Kidney (tissue), 22 donors: ENCODE results near the gene DPPA3. TPM values are rescaled to one million over a fixed set of nuclear protein-coding genes. Genes with fewer than 3 reads are reported as not detected.
A peak's percentile ranks its signal among the peaks of the same experiment; 100 is the strongest.

Experiments
- DNase-seq, 5 donors: peaks; one replicate each; pipeline ENCODE4 v3.0.0-alpha.2; 2013 to 2020
- FAIRE-seq: peaks from 2 replicates; lab custom pipeline; 2012; peaks lifted over from hg19 to GRCh38; lab: Jason Lieb, UNC
- H3K27ac ChIP-seq, 2 donors: one replicate each; pipeline ENCODE4 v1.7.0; 2013; ENCODE audit warnings: low read depth in 2 of 2, low read length in 2 of 2, inconsistent platforms in 1 of 2
- H3K27me3 ChIP-seq: one replicate; pipeline ENCODE4 v1.7.1; 2013; ENCODE audit warnings: low read length, inconsistent platforms; ENCODE audit not compliant: control insufficient read depth, insufficient read depth
- H3K36me3 ChIP-seq, 3 donors: one replicate each; pipeline versions ENCODE4 v1.7.0 to v1.7.1; 2013; ENCODE audit warnings: low read length in 3 of 3, control low read depth in 1 of 3, inconsistent platforms in 1 of 3; ENCODE audit not compliant: insufficient read depth in 3 of 3, control insufficient read depth in 2 of 3
- H3K4me1 ChIP-seq, 3 donors: one replicate each; pipeline versions ENCODE4 v1.7.0 to v1.7.1; 2013; ENCODE audit warnings: low read length in 3 of 3, inconsistent platforms in 1 of 3, low read depth in 1 of 3; ENCODE audit not compliant: control insufficient read depth in 2 of 3, insufficient read depth in 2 of 3
- H3K4me3 ChIP-seq, 3 donors: one replicate each; pipeline versions ENCODE4 v1.7.0 to v1.8.1; 2013; ENCODE audit warnings: low read length in 3 of 3, control low read depth in 1 of 3, inconsistent platforms in 1 of 3
- H3K9ac ChIP-seq, 3 donors: one replicate each; pipeline versions ENCODE4 v1.7.0 to v1.7.1; 2013; ENCODE audit warnings: low read length in 3 of 3, control low read depth in 1 of 3, inconsistent platforms in 1 of 3
- H3K9me3 ChIP-seq, 3 donors: one replicate each; pipeline versions ENCODE4 v1.7.0 to v1.7.1; 2013; ENCODE audit warnings: low read length in 3 of 3, control low read depth in 1 of 3, inconsistent platforms in 1 of 3; ENCODE audit not compliant: control insufficient read depth in 2 of 3, insufficient read depth in 1 of 3
- CTCF ChIP-seq: IDR thresholded peaks from 3 replicates; pipeline ENCODE4 v1.5.1; 2012; ENCODE audit warnings: mild to moderate bottlenecking, moderate library complexity, borderline replicate concordance; ENCODE audit not compliant: insufficient read depth; ENCODE audit errors: extremely low read depth
- intact Hi-C: fragments of 100-400 bp; cut with DNase I; formaldehyde crosslinking; loops from one replicate; pipeline ENCODE4 v1.11.1; 2022
- long read RNA-seq, 10 donors: library from polyadenylated mRNA in 1 of 10; unstranded in 1 of 10; transcript quantifications; one replicate each; pipeline ENCODE4 v2.0.0 and lab custom pipeline, GENCODE V29; 2021 to 2026
- polyA plus RNA-seq: library from polyadenylated mRNA; stranded (reverse); fragments of 350-450 nt; fragmentation: Illumina TruSeq; extraction: RNeasy Lipid Tissue Mini Kit (QIAGEN cat#74804); gene quantifications from one replicate; pipeline ENCODE4 v1.2.3, GENCODE V29; 2014; ENCODE audit warnings: low read depth, low replicate concordance; ENCODE audit not compliant: insufficient read depth
- total RNA-seq: library from RNA; stranded (reverse); fragmentation: NEBNext Ultra II Directional; extraction: Animal tissue kit (Norgen Biotek cat#: 25700); gene quantifications from one replicate; pipeline ENCODE4 v1.2.1, GENCODE V29; 2021
- donor health status: control.
- donor health status: control.
- donor health status: control.
- donor health status: control.
- donor health status: control.
- donor health status: DM: yes; HTN: yes; CAD: no.
- donor health status: Normal renal cell carcinoma (clear cell type).

DPPA3 gene
- total RNA-seq (not detected), polyA plus RNA-seq (not detected)
- long read RNA-seq, donor 1: 0 reads
- long read RNA-seq, donor 2: 0 reads
- long read RNA-seq, donor 3: 0 reads
- long read RNA-seq, donor 4: 0 reads
- long read RNA-seq, donor 5: 0 reads
- long read RNA-seq, donor 6: 0 reads
- long read RNA-seq, donor 7: 0 reads
- long read RNA-seq, donor 8: 0 reads
- long read RNA-seq, donor 9: 0 reads
- long read RNA-seq, donor 10: 0 reads

GRCh38 chr12:7711133-7711532, at the start of gene DPPA3:
TSS of gene DPPA3 (plus strand) at chr12:7711433. CDS start at chr12:7711571, 138 bp downstream.
- Histone ChIP-seq H3K4me3 (no peak within 1 kb of the TSS), H3K27me3 (no peaks in the 10 kb centered on the region), H3K27ac (no peak within 1 kb of the TSS), H3K9me3 (no peaks in the 10 kb centered on the region), H3K9ac (no peak within 1 kb of the TSS), H3K36me3 (no peaks in the 10 kb centered on the region), H3K4me1 (no peaks in the 10 kb centered on the region)
- no peak for DNase-seq
- intact Hi-C loops: no loop called here
- no peak for TF ChIP-seq CTCF
- no peak for FAIRE-seq

- Histone ChIP-seq H3K4me1 (no peaks in the 10 kb centered on the region), H3K4me3 (no peak overlapping the region), H3K9me3 (no peaks in the 10 kb centered on the region), H3K27ac (no peak overlapping the region), H3K27me3 (no peaks in the 10 kb centered on the region), H3K9ac (no peak overlapping the region), H3K36me3 (no peaks in the 10 kb centered on the region)
- no peak for TF ChIP-seq CTCF
- DNase-seq: no peak
- intact Hi-C loops: no loop called here
- no peak for FAIRE-seq
Measured at GRCh38 chr12:7661741-7662140, 49.5 kb upstream of the DPPA3 start.

GRCh38 chr12:7666595-7666994, 44.6 kb upstream of the DPPA3 start:
- FAIRE-seq (no peak), DNase-seq (peak in 1 of 5 donors; percentile 21)
- no peak overlapping the region for H3K4me3 ChIP-seq
- H3K9me3 ChIP-seq: no peaks in the 10 kb centered on the region
- no peaks in the 10 kb centered on the region for H3K27me3 ChIP-seq
- no peak for TF ChIP-seq CTCF
- intact Hi-C loops: no loop called here
- no peaks in the 10 kb centered on the region for H3K4me1 ChIP-seq
- no peak overlapping the region for H3K9ac ChIP-seq
- no peak overlapping the region for H3K27ac ChIP-seq
- no peaks in the 10 kb centered on the region for H3K36me3 ChIP-seq

- Histone ChIP-seq H3K27ac (no peak overlapping the region), H3K27me3 (no peaks in the 10 kb centered on the region), H3K4me1 (no peaks in the 10 kb centered on the region), H3K9ac (no peak overlapping the region), H3K36me3 (no peaks in the 10 kb centered on the region), H3K9me3 (no peaks in the 10 kb centered on the region), H3K4me3 (no peak overlapping the region)
- DNase-seq: no peak
- FAIRE-seq: no peak
- intact Hi-C loops: no loop called here
- TF ChIP-seq CTCF: no peak
Measured at GRCh38 chr12:7667125-7667524, 44.1 kb upstream of the DPPA3 start.
